GM03348 (cell line): ENCODE results near the gene KRT32.
A peak's percentile ranks its signal among the peaks of the same experiment; 100 is the strongest.
"Not testable (repeated sequence)": the region's sequence is repeated elsewhere in the genome, so short reads cannot be mapped to it uniquely, and the experiment has no call there.

Experiments
- DNase-seq: peaks from one replicate; pipeline ENCODE4 v3.0.0; 2012; ENCODE audit warnings: low spot score

The KRT32 gene

DNA sequence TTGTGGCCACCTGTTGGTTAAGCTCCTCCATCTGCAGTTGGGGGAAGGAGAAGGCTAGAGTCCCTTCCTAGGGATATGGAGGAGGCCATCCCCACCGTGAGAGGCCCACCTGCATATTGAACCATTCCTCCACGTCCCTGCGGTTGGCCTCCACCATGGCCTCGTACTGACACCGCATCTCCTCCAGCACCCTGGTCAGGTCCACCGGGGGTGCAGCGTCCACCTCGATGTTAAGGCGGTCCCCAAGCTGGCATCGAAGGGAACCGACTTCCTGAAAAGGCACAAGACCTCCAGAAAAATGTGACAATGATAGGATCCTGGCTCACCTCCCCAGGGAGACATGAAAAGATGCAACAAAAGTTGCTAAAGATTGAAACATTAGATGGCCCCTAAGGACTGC lies 3.0 kb downstream of the KRT32 start:
- no peak for DNase-seq

DNA sequence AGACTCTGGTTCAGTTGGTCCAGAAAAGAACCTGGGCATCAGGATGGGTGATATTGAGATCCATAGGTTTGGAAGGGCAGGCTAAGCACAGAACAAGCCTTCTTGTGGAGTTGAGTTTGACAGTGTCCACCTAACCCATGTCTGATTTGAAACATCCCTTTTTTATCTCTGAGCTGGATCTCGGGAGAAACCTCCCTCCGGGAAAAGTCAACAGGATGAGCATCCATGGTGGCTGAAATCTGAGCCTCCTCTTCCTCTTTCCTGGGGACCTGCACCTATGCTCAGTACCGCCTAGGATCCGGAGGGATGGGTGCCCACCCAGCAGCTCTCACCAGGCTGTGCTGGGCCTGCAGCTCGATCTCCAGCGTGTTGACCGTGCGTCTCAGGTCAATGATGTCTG lies 3.4 kb downstream of the KRT32 start:
- DNase-seq: no peak

DNA sequence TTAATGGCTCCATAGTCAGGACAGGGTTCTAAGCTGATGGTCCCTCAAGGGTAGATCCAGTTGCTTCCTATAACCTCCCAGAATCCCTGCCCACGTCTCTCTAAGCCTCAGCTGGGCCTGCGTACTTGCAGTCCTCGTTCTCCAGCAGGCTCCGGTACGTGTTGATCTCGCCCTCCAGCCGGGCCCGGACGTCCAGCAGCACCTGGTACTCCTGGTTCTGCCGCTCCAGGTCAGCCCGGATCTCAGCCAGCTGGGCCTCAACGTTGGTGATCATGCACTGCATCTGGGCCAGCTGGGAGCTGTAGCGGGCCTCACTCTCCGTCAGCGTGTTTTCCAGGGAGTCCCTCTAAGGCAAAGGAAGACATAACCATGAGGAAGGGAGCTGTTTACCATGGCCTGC lies 4.5 kb downstream of the KRT32 start:
- DNase-seq: no peak

DNA sequence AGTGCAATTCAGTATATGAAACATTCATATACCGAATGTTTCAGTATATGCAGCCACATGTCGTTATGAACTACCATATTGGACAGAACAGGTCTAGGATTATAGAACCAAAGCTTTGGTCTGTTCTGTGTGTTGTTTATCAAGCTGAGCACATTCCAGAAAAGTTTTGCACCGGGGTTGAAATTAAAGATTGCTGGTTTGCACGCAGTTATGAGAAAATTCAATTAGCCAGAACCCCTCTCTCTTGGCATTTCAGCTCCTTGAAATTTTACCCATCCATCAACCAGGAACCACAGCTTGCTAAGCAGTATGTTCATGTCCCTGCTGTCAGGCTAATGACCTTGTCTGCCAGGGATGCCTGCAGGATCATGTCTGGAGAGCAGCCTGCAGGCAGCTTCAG lies 9.5 kb downstream of the KRT32 start:
- no peak for DNase-seq

DNA sequence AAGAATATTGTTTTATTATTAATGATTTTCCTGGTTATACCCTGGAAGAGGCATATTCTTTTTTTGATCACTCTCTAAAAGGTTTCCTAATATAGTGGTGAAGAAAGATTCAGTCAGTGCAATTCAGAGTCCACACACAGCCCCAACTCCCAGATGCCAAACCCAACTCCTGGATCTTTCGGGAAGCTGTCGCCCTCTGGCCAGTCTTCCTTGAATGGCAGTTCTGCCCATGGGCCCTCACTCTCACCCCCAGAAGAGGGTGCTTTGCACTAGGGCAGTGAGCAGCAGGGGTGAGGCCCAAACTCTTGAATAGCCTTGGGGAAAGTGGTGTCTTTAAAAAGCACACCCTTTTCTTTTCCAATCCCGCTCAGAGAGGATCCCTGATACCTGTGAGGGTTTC lies 11.0 kb downstream of the KRT32 start:
- DNase-seq: no peak

DNA sequence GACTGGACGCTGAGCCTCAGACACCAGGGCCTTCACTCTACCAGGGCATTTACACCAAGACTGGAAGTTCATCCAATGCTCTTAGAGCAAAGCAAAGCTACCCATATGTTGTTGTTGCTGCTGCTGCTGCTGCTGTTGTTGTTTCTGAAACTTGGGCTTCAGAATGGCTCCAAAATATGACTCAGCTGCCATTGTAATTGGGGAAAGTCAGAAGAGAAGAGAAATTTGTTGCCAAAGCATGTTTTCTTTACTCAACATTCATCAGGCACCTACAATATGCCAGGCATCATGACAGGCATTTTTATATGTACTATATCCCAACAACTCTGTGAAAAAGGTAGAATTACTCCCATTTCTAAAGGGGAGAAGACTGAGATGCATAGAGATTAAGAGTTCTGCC lies 11.9 kb downstream of the KRT32 start:
- DNase-seq: no peak

DNA sequence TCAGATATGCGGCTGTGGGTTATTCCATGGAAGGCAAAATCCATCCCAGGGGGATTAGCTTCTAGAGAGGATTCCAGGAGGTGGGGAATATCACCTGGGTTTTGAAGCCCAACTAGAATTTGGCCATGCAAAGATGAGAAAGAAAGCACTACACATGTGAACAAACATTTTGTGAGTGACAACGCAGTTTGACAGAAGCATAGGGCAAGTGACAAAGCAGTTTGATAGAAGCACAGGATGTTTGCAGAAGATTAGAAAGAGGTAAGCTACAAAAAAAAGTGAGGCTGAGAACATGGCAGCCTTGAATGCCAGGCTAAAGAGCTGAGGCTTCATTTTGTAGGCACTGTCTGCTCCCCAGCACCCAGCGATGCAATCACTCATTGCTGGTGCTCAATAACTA lies 14.1 kb downstream of the KRT32 start:
- DNase-seq: no peak

DNA sequence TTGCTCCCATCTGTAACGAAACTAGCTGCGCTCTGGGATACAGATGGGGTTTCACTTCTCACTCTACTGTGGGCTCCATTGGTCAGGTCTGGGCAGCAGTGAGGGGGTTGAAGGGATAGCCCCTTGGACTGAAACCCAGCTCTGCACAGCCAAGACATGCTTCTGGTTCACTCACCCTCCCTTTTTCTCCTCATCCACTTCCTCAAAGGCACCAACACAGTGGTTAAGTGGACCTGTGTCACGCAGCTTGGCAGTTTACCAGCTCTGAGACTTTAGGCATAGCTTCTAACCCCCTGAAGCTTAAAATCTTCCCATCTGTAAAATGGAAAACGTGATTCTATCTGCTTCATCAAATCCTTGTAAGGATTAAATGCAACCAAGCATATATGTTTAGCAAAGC lies 14.9 kb downstream of the KRT32 start:
- DNase-seq: no peak

DNA sequence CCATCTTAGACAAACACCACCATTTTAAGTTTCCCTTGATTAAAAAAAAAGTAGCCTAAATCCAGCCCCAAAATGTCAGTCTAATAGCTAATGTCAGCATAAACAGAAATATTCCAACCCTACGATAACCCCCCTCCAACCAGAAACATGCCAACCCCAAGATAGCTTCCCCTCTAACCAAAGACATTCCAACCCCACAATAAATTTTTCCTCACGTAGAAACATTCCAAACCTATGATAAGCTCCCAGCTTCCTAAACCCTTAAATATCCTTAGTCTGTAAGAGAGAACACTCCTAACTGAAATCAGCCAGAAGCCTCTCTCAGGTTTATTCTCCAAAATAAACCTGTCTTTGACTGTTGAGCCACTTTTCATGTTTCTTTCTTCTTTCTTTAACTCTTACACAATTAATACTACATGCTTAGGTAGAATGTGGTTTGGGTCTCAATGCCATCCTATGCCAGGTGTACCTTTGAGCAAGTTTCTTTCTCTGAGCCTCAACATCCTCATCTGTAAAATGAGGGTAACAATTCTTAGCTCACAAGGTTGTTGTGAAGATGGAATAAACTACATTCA lies 15.9 kb downstream of the KRT32 start:
- peak; percentile 35 for DNase-seq

DNA sequence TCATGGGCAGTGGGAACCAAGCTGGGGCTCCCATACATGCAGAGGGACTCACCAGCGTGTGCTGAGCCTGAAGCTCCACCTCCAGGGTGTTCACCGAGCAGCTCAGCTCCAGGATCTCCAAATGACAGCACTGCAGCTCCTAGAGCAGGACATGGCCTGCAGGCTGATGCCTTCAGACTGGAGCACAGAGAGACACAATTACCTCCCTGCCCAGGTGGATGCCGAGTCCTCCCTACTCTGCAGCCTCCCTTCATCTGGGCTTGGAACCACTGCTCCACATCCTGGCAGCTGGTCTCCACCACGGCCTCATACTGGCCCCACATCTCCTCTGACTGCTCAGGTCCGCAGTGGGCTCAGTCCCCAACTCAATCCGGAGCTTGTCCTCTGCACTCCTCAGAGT lies 18.2 kb downstream of the KRT32 start:
- DNase-seq: no peak

DNA sequence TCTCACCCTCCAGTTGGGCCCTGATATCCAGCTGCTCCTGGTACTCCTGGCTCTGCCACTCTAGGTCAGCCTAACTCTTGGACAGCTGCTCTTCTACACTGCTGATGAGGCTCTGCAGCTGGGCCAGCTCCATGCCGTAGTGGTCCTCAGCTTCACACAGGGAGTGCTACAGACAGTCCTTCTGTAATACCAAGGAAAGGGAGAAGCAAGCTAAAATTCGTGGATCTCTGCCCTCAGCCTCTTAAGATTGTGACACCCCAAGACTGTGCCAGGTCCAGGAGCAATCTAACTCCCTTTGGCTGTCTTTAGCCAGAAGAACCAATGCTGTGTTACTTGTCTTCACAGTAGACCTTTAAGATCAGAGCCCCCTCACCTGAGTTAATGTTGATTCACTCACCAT lies 18.7 kb downstream of the KRT32 start:
- DNase-seq: no peak

DNA sequence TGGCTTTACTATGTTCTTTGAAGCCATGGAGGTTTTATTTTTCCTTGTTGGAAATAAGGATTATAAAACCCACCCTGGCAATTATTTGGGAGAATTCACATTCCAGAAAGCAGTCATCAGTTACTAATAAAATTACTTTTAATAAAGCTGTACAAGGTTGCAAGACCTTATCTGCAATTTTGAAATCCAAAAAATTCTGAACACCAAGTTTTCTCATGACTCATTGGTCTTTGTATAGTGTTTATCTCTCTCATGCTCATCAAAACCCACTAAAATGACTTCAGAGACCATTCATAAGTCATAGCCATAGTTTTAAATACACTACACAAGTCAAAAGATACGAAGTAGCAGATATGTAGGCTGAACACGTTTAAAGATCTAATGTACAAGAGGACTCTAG lies 20.4 kb downstream of the KRT32 start:
- DNase-seq: peak; percentile 58

DNA sequence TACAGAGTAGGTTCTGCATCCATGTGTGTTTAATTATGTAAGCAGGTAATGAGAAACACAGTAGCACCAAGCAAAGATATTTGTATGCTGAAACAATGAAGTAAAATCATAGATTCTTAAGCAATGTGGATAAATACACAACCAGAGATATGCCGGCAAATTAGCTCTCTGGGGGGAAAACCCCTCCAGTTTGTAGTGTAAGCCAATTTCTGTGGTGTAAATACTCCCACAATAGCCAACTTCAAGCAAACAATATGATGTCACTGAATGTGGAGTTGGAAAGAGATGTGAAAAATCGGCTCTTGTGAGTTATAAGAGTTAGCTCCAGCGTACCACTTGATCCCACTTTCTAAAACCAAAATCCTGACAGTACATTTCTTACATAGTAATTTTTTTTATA lies 22.5 kb downstream of the KRT32 start:
- no peak for DNase-seq

DNA sequence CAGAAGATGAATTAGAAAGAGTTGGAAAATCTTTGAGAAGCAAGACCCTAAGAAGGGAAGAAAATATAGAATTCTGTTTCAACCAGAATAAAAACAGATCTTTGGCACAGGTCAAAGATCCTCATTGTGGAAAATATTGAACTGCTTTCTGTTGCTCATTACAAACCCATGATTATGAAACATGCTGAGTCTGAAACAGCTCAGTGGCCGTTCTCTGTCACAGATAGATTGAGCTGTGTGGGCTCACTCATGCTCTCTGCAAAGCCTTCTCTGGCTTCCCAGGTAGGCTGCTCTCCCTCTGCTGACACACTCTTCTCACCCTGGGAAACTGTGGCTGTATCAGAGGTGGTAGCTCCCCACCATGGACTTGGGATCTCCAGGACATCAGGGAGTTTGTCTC lies 23.0 kb downstream of the KRT32 start:
- DNase-seq: peak; percentile 52

DNA sequence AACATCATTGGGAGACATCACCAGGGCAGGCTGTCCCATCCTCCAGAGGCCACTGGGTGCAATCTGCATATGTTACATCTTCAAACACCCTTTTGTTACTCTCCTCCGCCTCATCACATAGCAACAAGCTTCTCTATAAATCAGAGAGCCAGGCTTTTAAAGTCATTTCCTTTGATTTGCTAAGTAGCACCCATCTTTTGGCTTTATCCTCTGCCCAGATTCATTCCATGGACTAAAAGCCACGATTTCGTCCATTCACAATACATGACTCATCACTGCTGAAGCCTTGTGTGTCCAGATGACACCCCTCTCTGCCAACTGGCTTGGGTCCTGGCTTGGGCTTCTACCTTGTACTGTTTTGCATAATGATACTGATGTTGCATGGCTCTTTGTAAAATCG lies 24.4 kb downstream of the KRT32 start:
- peak; percentile 78 for DNase-seq

DNA sequence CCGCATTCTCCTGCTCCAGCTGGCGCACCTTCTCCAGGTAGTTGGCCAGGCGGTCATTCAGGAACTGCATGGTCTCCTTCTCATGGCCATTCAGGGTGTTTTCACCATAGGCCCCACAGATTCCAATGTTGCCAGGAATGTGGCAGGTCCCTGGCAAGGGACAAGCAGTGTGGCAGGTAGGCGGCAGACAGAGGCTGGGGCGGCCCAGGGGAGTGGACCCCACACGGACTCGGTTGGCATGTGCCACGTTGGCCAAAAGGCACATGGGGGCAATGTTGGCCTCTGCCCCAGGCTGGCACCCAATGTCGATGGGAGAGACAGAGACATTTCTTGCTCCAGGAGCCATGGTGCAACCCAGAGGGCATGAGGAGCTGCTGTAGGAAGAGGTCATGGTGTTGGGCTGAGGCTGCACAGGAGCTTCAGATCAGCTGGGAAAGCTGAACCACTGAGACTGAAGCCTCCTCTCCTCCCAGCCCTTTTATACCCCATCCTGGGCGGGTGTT lies 26.6 kb downstream of the KRT32 start, which contains the start of gene KRT38:
KRT38 (minus strand) TSS at position 453 of the 503 bp plus-strand sequence; CDS start at position 391, 62 bp downstream.
- no peak for DNase-seq

DNA sequence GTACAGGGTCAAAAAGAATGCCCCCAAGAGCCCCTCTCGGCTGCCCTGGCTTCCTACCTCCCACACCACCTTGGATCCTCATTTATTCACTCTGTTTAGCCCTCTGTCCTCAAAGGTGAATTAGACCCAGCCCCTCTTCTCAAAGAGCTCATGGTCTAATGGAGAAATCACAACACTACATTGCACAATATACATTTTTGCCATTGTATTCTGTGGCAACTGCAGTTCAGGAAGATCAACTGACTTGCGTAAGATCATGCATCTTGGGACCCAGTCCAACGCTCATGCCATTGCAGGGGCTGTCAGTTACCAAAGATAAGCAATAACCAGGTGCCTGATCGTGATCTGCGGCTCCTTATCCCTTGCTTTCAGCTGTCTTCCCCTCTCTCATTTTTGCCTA lies 27.8 kb downstream of the KRT32 start:
- no peak for DNase-seq

DNA sequence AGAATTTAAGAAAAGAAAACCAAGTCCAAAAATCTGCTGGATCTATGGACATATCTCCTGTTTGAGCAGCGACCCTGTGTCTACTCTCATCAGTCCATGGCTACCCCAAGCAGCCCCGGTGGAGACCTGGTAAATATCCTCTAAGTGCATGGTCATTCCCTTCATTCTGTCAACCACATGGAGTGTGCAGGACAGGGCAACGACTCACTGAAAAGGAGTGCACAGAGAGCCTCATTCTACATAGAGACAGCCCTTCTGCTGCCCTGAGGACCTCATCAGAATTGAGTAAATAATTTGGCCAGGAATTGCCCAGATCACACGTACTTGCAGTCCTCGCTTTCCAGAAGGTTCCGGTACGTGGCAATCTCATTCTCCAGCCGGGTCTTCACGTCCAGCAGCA lies 29.4 kb downstream of the KRT32 start:
- DNase-seq: no peak

DNA sequence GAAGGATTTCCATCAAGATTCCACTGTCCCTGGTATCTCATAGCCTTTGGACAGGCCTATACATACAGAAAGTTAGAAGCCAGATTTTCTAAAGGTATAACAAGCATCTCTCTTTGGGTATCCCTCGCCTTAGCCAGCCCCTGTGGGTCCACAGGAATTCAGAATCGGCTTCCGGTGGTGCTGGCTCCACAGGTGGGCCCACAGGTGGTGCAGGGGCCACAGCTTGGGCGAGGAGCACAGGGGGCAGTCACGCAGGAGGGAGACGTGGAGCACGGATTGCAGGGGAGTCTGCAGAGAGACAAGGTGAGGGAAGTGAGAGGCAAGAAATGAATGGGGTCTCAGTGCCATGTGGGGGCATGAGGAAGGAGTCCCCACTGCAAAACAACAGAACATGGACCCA lies 29.9 kb downstream of the KRT32 start:
- no peak for DNase-seq

DNA sequence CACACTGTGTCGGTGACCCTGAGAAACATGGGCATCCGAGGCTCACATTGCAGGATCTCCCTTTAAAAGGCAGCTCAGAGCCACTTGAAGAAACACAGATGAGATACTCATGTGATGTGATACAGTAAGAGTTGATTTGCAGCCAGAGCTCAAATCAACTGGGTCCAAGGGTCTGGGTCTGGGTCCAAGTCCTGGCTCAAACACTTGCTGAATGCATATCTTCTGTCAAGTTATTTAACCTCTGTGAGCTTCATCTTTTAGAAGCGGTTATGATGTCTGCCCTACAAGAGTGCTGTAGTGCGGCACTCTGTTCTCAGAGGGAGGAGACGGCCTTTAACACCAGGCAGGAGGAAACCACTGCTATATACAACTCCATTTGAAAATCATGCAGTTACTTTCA lies 32.8 kb downstream of the KRT32 start:
- no peak for DNase-seq

DNA sequence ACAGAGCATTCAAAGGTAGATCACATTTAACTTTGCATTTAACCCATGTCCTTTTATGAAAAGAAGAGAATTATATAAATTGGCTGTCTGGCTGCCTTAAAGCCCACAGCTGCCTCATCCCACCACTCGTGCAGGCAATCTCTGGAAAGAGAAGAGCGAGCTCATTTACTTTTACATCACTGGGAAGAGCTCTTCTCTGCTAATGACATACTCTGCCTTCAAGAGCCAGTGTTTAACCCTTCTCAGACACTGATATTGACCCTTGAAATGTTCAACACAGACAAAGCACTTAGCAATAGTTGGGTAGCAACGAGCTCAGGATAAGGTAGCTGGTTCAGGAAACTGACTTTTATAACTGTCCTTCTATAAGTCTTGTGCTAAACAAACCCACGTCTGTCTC lies 33.2 kb downstream of the KRT32 start:
- DNase-seq: no peak

DNA sequence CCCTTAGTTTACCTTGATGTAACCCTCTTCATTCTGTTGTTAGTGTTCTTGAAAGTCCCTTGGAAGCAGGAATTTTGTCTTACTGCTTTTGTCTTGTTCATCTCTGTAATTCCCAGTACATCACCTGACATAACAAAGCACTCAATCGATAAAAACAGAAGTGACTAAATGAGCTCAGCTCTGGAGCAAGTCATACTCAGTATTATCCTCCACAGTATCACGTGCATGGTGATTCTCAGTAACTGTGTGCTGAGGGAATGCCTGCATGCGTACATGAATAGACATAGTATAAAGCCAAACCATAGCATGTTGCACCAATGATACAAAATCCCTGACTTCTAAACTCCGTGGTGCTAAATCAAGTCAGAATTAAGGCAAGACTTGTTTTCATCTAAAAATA lies 33.6 kb downstream of the KRT32 start:
- no peak for DNase-seq

DNA sequence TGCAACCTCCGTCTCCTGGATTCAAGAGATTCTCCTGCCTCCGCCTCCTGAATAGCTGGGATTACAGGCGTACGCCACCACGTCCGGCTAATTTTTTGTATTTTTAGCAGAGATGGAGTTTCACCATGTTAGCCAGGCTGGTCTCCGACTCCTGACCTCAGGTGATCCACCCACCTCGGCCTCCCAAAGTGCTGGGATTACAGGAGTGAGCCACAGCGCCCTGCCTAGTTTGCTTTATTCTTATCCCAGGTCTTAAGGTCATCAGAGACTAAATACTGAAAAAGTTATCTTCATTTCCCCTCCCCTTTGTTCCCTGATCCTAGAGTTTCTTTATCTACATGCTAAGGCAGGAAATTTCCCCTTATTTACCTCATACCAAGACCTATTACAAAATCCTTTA lies 36.8 kb downstream of the KRT32 start:
- not testable (repeated sequence) for DNase-seq

DNA sequence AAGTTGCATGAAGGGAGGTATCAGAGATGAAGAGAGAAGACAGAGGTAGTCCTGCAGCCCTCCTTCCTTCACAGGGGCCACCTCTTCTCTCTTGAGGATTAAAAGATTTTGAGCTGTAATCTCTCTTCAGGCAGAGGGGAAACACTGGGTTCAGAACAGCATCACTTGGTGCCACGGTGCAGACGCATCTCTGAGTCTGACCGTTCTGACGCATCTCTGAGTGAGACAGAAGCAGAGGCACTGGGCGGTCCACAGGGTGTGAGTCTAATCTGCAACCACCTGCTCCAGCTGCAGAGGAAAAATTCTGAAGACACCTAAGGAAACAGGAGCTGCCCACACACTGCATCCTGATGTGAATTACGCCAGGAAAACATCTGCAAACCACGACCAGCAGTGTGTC lies 37.5 kb downstream of the KRT32 start:
- DNase-seq: no peak
